Smooth muscle cell (in vitro differentiated cells): ENCODE results near the gene FXYD7. TPM values are rescaled to one million over a fixed set of nuclear protein-coding genes. Genes with fewer than 3 reads are reported as not detected.

Experiments
- DNase-seq: peaks from one replicate; lab custom pipeline; 2025; ENCODE audit not compliant: unreplicated experiment; lab: John Stamatoyannopoulos, UW
- H2AFZ ChIP-seq: fragments of 200-600 bp; sonication (generic); 2 replicates; pipeline ENCODE4 v1.6.0; 2016; ENCODE audit warnings: antibody characterized with exemption, low read depth, mild to moderate bottlenecking
- H3F3A ChIP-seq: fragments of 200-600 bp; sonication (generic); 2 replicates; pipeline ENCODE4 v1.6.0; 2017; ENCODE audit warnings: antibody characterized with exemption, low read depth
- H3K27ac ChIP-seq: fragments of 200-600 bp; sonication (generic); 2 replicates; pipeline ENCODE4 v1.5.1; 2016; ENCODE audit warnings: low read depth, mild to moderate bottlenecking
- H3K27me3 ChIP-seq: fragments of 200-600 bp; sonication (generic); 2 replicates; pipeline ENCODE4 v1.6.1; 2016; ENCODE audit warnings: low read depth, mild to moderate bottlenecking
- H3K36me3 ChIP-seq: fragments of 200-600 bp; sonication (generic); 2 replicates; pipeline ENCODE4 v1.5.1; 2016; ENCODE audit warnings: low read depth
- H3K4me1 ChIP-seq: fragments of 200-600 bp; sonication (generic); 2 replicates; pipeline ENCODE4 v1.5.1; 2016; ENCODE audit warnings: low read depth
- H3K4me2 ChIP-seq: fragments of 200-600 bp; sonication (generic); 2 replicates; pipeline ENCODE4 v1.6.0; 2016; ENCODE audit warnings: mild to moderate bottlenecking
- H3K4me3 ChIP-seq: fragments of 200-600 bp; sonication (generic); 2 replicates; pipeline ENCODE4 v1.5.1; 2016; ENCODE audit warnings: mild to moderate bottlenecking
- H3K79me2 ChIP-seq: fragments of 200-600 bp; sonication (generic); 2 replicates; pipeline ENCODE4 v1.6.0; 2016; ENCODE audit warnings: low read depth, mild to moderate bottlenecking
- H3K9ac ChIP-seq: fragments of 200-600 bp; sonication (generic); 2 replicates; pipeline ENCODE4 v1.6.0; 2016; ENCODE audit warnings: low read depth
- H3K9me3 ChIP-seq: fragments of 200-600 bp; sonication (generic); replicated peaks from 2 replicates; pipeline ENCODE4 v1.5.1; 2016; ENCODE audit warnings: low read depth
- H4K20me1 ChIP-seq: fragments of 200-600 bp; sonication (generic); 2 replicates; pipeline ENCODE4 v1.6.0; 2016; ENCODE audit warnings: low read depth
- CTCF ChIP-seq: fragments of 200-600 bp; sonication (generic); IDR thresholded peaks from 2 replicates; pipeline ENCODE4 v1.5.1; 2017; ENCODE audit warnings: borderline replicate concordance, mild to moderate bottlenecking, antibody characterized with exemption; ENCODE audit not compliant: insufficient read depth, poor library complexity, severe bottlenecking
- WGBS: methylation state at CpG from one replicate; pipeline ENCODE4 v1.1.7; 2016; ENCODE audit warnings: low lambda C conversion rate; 5-methylcytosine and 5-hydroxymethylcytosine counted together
- polyA plus RNA-seq: library from polyadenylated mRNA; unstranded; fragments of >200 nt; fragmentation: Nextera tagmentation; extraction: Ambion mirVana; gene quantifications from 2 replicates; pipeline ENCODE4 v1.2.1, GENCODE V29; 2016
- total RNA-seq: library from RNA; depleted of rRNA; stranded (reverse); fragments of >200 nt; gene quantifications from 2 replicates; pipeline ENCODE4 v1.2.3, GENCODE V29; 2014

Gene FXYD7
- total and polyA plus RNA-seq, 2 experiments from 2014 or later: not detected

- no peak overlapping the region for H3K27ac ChIP-seq
These were observed 10.9 kb downstream of the FXYD7 start for GRCh38 chr19:35153701-35154524.

GRCh38 chr19:35154525-35155406, 11.7 kb downstream of the FXYD7 start, which contains the start of gene FXYD5:
Gene FXYD5 (plus strand): TSS chr19:35154735. CDS start chr19:35155551, 816 bp downstream.
- Histone ChIP-seq H3K27ac (peak within 1 kb of the TSS; percentile 78), H3K4me1 (peaks cover 5% of the 10 kb centered on the region), H3K4me3 (peak within 1 kb of the TSS; percentile 75), H3K79me2 (no peaks in the 10 kb centered on the region), H3K36me3 (no peaks in the 10 kb centered on the region), H3K4me2 (peak within 1 kb of the TSS; percentile 97), H3K9me3 (no peaks in the 10 kb centered on the region), H3K27me3 (no peaks in the 10 kb centered on the region), H3K9ac (peak within 1 kb of the TSS; percentile 86), H4K20me1 (no peaks in the 10 kb centered on the region), H3F3A (no peaks in the 10 kb centered on the region), H2AFZ (peak within 1 kb of the TSS; percentile 91)
- DNase-seq: peak; percentile 56
- no peak for TF ChIP-seq CTCF
- WGBS: 3% methylated on average over 29 of the region's 49 CpGs

More at GRCh38 chr19:35153701-35154524, 10.9 kb downstream of the FXYD7 start:
- peak overlapping the region; percentile 86 for H3K9ac ChIP-seq
- peak overlapping the region; percentile 75 for H3K4me3 ChIP-seq
- WGBS: 3% methylated on average over 11 of the region's 36 CpGs
- no peaks in the 10 kb centered on the region for H4K20me1 ChIP-seq
- H3K36me3 ChIP-seq: no peaks in the 10 kb centered on the region
- no peaks in the 10 kb centered on the region for H3F3A ChIP-seq
- H3K9me3 ChIP-seq: no peaks in the 10 kb centered on the region
- H3K27me3 ChIP-seq: no peaks in the 10 kb centered on the region
- peaks cover 5% of the 10 kb centered on the region for H3K4me1 ChIP-seq
- H2AFZ ChIP-seq: peak overlapping the region; percentile 91
- H3K4me2 ChIP-seq: peak overlapping the region; percentile 97
- peak; percentile 58 for TF ChIP-seq CTCF
- no peaks in the 10 kb centered on the region for H3K79me2 ChIP-seq
- peak; percentile 20 for DNase-seq

GRCh38 chr19:35155441-35155840, 12.4 kb downstream of the FXYD7 start:
- Histone ChIP-seq H3K27me3 (no peaks in the 10 kb centered on the region), H3F3A (no peaks in the 10 kb centered on the region), H3K36me3 (no peaks in the 10 kb centered on the region), H3K79me2 (no peaks in the 10 kb centered on the region), H3K4me3 (peak overlapping the region; percentile 75), H3K4me1 (peaks cover 5% of the 10 kb centered on the region), H3K9me3 (no peaks in the 10 kb centered on the region), H3K27ac (peak overlapping the region; percentile 78), H4K20me1 (no peaks in the 10 kb centered on the region), H3K9ac (peak overlapping the region; percentile 86), H3K4me2 (peak overlapping the region; percentile 97), H2AFZ (peak overlapping the region; percentile 91)
- DNase-seq: no peak
- WGBS: 19% methylated on average over 16 of the region's 17 CpGs
- no peak for TF ChIP-seq CTCF
